Stimulated activated CD8-positive, alpha-beta memory T cell treated with anti-CD3 and anti-CD28 coated beads, Interleukin-4, amount 100 ng/mL, for 1 hour (primary cell): ENCODE results near the gene CREM.
"Not testable (repeated sequence)": the region's sequence is repeated elsewhere in the genome, so short reads cannot be mapped to it uniquely, and the experiment has no call there.

Source experiments
- DNase-seq, 2 donors: peaks; one replicate each; pipeline ENCODE4 v3.0.0-alpha.2; 2020; ENCODE audit warnings: low read depth in 2 of 2, low spot score in 1 of 2

Gene CREM

DNA sequence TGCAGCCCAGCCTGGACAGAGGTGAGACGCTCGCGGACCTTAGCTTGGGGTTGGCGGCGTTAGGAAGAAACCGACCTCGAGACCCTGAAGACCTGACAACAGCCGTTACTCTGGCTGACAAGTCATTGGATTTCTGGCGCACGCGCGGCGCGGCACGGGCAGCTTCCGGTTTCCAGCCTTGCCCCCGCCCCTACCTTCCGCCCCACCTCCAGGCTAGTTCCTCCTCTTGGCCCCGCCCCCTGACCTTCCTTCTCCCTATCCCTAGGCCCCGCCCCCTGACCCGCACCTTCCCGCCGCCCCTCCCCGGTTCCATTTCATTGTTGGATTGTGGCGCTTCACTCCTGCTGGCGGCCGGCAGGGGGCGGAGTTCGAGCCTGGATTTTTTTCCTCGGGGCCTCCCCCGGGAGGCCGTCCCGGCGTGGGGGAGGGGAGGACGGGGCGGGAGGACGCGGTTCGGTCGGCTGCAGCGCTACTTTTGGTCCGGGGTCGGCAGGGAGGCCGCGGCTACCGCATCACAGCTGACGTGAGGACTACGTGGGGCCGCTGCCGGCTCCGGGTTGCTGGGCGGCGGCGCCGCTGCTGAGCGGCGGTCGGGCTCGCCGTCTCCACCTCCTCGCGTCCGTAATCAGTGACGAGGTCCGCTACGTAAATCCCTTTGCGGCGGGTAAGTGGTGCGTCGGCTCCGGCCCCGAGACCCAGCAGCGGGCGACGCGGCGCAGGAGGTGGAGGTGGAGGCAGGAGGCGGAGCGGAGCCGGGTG is at the start of gene CREM:
Gene CREM (plus strand): TSS at position 317 of the 759 bp plus-strand sequence. CDS start 10,990 bp downstream, outside the sequence.
- DNase-seq: peak; percentile 100

GRCh38 chr10:35079265-35079664 is 47.4 kb upstream of the CREM start:
- no peak for DNase-seq

DNA sequence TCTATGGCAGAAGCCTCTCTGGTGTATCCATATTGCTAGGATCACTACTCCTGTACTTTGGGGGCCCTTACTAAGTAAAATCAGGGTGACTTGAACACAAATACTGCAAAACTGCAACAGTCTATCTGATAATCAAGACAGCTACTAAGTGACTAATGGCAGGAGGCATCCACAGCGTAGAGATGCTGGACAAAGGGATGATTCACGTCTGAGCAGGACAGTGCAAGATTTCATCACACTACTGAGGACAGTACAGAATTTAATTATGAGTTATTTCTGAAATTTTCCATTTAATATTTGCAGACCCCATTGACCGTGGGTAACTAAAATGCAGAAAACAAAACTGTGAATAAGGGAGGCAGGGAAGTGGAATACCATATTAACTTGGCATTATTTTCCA is 46.9 kb upstream of the CREM start:
- DNase-seq: no peak

DNA sequence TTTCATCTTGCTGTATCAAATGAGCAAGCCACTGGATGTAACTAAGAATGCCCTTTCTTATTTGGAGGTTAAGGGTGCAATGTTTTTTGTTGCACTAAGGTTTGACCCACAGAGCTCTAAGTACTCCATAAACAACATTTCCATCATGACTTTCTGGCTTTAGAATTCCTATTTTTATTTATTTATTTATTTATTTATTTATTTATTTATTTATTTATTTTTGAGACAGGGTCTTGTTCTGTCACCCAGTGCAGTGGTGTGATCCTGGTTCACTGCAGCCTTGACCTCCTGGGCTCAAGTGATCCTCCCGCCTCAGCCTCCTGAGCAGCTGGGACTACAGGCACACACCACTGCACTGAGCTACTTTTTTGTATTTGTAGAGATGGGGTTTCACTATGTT is 46.4 kb upstream of the CREM start:
- not testable (repeated sequence) for DNase-seq

DNA sequence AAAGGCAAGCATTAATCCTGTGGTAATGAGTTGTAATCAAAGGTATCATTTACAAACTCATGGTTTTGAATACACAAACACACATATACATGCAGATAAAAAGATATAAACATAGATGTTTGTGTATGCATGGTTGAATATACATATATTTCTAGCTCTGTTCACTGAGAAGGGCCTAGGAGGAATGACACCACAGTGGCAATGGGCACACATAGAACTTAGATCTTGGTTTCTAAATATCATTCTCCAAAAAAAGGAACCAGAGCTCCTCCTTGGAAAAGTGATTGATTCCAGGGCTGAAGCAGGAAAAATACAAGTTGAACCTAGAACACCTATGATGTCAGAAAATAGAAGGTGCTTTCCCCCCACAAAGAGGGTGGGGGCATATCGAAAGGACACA is 43.4 kb upstream of the CREM start:
- DNase-seq: no peak

GRCh38 chr10:35089611-35090161 is 37.0 kb upstream of the CREM start:
- DNase-seq: no peak

DNA sequence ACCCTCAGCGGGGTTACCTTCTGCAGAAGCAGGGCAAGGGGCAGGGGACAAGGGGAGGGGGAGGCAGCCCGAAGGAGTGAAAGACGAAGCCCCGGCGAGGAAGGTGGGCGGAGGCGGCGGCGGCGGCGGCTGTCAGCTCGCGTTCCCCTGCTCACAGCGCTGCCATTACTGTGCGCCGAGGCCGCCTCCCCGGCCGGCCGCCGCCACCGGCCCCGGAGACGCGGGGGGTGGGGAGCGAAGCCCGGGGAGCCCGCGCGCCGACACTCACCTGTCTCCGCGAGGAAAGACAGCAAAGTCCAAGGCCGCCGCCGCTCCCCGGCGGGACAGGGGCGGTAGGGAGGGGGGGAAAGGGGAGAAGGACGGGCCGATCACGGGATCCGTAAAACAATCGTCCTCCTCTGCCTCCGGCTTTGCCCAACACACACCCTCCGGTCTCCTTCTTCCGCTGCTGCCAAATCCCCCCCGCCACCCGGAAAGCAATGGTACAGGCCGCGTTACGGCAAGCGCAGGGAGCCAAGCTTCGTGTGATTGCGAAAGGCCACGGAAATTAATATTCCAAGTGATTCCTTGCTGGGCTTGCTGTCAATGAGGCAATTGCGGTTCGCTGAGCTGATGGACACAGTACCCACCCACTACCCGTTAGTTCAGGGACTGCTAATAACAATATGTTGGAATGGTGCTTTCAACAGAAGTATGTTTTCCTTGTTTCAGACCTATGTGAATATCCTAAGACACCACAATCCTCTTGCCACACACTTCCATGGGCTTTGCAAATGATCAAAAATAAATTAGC is 36.3 kb upstream of the CREM start, which contains the start of gene CUL2:
Gene CUL2 (minus strand): TSS at position 180 of the 793 bp plus-strand sequence. CDS start 19,024 bp downstream, outside the sequence.
- peak; percentile 74 to 86 for DNase-seq

GRCh38 chr10:35091994-35092790 is 34.5 kb upstream of the CREM start:
- no peak for DNase-seq

DNA sequence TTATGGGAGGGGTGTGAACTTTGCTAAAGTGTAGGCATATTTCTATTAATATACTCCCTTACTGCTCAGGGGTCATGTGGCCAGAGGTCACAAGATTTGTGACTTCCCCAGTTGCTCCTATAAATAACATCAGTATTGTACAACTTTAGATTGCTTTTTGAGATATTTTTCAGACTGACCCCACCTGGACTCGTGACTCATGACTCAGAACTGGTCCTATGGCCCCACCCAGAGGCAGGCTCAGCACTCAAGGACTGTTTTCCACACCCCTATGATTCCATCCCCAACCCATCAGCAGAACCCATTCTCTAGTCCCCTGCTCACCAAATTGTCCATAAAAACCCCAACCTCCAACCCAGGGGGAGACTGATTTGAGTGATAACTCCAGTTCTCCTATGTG is 33.8 kb upstream of the CREM start:
- no peak for DNase-seq

DNA sequence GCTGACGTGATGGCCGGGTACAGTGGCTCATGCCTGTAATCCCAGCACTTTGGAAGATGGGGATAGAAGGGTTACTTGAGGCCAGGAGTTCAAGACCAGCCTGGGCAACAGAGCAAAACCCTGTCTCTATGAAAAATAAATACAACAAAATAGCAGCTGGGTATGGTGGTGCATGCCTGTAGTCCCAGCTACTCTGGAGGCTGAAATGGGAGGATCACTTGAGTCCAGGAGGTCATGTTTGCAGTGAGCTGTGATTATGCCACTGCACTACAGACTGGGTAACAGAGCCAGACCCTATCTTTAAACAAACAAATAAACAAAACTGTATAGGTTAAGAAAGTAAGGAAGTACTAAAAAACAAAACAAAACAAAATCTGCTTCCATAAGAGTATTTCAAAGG is 30.3 kb upstream of the CREM start:
- no peak for DNase-seq

DNA sequence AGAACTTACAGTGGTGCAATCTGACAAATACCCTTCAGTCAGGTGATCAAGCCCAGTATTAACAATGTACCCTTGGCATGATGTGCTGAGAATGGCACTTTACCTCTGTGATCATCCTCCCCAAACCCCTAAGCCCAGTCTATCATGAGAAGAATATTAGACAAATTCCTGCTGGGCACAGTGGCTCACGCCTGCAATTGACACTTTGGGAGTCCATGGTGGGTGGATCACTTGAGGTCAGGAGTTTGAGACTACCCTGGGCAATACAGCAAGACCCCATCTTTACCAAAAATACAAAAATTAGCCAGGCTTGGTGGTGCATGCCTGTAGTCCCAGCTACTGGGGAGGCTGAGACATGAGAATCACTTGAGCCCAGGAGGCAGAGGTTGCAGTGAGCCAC is 29.1 kb upstream of the CREM start:
- no peak for DNase-seq

- DNase-seq: no peak
Observed at GRCh38 chr10:35103882-35104281, 22.8 kb upstream of the CREM start.

- no peak for DNase-seq
Observed at GRCh38 chr10:35112571-35112970, 14.1 kb upstream of the CREM start.

GRCh38 chr10:35119378-35119777 is 7.3 kb upstream of the CREM start:
- DNase-seq: no peak

DNA sequence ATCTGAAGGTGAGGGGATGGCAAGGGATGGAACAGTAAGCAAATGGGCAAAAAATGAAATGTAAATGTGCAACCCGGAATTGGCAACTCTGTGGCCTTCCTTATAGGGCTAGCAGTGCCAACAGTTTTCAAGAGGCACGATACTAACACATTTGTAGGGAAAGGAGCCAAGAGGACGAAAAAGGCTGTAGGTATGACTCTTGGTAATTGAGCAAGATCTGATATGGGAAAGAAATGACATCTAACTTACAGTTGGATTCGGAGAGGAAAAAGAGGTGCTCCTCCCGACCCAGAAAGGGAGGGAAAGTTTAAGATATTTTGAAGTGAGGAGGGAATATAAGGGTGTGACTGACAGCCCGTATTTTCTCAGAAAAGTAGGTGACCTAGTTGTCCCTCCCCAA is 2.1 kb upstream of the CREM start:
- DNase-seq: no peak

DNA sequence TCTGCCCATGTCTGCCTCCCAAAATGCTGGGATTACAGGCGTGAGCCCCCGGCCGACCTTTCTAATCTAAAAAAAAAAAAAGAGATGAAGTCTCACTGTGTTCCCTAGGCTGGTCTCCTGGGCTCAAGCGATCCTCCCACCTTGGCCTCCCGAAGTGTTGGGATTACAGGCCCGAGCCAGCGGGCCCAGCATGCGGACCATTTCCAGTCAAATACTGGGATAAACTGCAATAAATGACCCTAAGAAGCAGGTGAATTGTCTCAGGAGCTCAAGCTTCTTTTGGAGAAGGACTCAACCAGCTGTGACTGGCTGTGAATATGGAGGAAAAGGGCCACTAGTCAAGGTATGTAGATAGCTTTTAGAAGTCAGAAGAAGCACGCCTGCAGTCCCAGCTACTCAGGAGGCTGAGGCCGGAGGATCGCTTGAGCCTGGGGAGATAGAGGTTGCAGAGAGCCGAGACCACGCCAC is 550 bp upstream of the CREM start:
- no peak for DNase-seq

GRCh38 chr10:35127289-35127891 is 744 bp downstream of the CREM start:
- peak; percentile 32 to 40 for DNase-seq

DNA sequence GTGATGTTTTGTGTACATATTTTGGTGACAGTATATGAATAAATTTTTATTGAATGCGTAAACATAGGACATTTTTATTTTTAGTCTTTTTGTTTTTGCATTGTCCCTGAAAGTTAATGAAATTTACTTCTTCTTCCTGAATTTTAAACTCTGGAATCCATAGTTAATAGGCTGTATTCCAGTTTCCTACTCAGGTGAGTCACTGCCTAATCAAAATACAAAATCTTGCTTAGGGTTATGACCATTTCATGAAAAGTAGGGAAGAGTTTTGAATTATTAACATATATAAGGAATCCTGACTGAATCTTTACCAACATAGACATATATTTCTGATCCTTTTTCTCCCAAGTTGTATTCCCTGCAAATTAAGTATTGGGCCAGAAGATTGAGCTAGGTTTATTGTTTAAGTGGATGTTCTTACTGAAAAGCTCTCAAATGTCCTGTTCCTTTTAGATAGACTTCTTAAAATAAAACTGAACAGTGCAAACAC is 2.6 kb downstream of the CREM start:
- DNase-seq: no peak

DNA sequence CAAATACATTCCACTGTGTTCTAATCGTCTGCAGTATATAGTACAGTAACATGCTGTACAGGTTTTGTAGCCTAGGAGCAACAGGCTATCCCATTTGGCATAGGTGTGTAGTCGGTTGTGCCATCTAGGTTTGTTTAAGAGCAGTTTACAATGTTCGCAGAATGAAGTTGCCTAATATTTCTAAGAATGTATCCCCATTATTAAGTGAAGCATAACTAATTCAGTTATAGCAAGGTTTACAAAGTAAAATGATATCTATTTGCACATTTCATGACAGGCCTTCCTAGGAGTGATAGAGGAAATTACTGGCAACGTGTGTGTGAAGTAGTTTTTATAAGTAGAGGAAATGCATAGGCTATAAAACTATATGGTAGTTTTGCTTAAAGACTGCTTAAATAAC is 4.0 kb downstream of the CREM start:
- no peak for DNase-seq

DNA sequence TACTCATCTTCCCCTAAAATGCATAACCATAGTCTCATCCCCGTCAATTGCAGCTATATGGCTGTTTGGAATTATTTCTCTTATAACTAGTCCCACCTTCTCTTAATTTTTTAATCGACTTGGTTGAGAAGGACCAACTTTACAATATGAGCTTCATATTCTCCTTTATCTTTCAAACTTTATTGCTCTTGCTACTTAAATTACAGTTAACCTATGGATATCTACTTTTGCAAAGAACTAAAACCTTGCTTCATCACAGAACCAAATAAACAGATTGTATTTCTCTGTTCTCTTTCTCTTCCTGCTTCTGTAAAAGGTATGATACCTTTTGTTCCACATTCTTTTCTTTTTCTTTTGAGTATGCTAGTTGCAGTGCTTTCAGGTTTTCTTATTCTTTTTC is 6.1 kb downstream of the CREM start:
- no peak for DNase-seq

- no peak for DNase-seq
Observed at GRCh38 chr10:35133586-35133985, 6.9 kb downstream of the CREM start.
